ENCODE results near the gene EXOC6.

The EXOC6 gene

DNA sequence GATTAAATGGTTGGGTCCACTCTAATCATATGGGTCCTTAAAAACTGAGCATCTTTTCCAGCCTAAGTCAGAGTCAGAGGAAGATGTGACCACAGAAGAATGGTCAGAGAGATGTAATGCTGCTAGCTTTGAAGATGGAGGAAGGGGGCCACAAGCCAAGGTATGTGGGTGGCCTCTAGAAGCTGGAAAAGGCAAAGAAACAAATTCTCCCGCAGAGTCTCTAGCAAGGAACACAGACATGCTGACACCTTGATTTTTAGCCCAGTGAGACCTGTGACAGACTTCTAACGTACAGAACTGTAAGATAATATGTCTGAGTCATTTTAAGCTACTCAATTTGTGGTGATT, 1.5 kb upstream of the EXOC6 start:
- no peak for TF ChIP-seq CTCF (IDR thresholded peaks at IDR 0.05; ENCODE audit: extremely low read depth, missing control alignments)
- no peak for DNase-seq (ENCODE audit: low spot score)

DNA sequence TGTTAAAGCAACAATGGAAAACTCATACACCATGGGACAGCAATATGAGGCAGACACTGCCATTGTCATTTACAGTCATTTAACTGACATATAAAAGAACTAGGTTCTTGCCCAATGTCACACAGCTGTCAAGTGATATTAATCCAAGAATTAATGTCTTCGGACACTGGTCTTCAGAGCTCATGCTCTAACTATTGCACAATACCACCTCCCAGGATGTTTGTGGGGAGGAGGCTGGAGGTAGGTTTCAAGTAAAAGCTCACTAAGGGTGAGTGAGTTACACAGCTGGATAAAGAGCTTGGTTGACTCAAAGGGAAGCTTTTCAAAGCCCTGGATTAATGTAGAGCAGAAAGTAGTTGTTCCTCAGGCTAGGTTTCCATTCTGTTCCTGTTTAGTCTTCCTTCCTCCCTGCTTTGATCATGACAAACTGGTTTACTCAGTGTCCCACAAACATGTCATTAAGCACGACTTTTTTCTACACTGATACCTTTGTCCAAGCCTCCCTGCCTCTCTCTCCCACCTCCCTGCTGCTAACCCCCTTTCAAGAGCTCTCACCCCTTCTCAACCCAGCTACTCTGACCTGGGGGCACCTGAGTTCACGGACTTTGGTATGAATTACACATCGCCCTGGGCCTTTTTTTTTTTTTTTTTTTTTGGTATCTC, 987 bp upstream of the EXOC6 start:
- no peak for TF ChIP-seq CTCF (IDR thresholded peaks at IDR 0.05; ENCODE audit: extremely low read depth, missing control alignments)
- no peak for DNase-seq (ENCODE audit: low spot score)

GRCh38 chr10:92848037-92848440, 281 bp upstream of the EXOC6 start:
- DNase-seq (ENCODE audit: low spot score): no peak
- TF ChIP-seq CTCF (IDR thresholded peaks at IDR 0.05; ENCODE audit: extremely low read depth, missing control alignments): no peak

DNA sequence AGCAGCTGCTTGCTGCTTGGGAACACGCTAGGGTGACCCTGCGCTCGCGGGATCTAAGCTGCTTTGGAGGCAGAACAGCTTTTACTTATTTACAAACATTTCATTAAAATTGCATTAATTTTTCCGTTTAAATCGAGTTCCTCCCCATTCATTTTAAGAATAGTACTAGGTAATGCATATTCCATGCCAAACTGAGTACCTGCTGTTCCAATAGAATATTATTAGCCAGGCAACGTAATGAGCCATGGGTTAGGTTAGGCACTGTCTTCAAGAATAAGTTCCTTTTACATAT, 860 bp downstream of the EXOC6 start:
- TF ChIP-seq CTCF (IDR thresholded peaks at IDR 0.05; ENCODE audit: extremely low read depth, missing control alignments): no peak
- DNase-seq (ENCODE audit: low spot score): no peak

DNA sequence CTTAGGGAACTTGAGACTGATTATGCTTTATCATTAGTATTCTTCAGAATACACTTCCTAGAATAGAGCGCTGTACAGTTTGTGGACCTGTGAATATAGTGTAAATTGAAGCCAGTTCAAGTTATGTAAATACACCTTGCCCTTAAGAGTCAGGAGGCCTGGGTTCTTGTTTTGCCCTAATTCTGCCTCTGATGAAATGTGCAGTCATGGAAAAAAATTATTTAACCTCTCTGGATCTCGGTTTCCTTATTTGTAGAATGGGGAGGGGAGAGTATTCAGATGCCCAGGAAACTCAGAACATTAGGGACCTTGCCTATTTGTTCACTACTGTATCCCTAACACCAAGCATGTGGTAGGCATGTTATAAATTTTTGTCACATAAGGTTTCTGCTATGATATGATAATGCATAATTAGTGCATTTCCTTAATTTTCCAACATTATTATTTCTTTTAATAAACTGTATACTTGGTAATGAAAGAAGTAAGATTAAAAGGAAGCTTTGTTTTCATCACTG, 1.3 kb downstream of the EXOC6 start:
- TF ChIP-seq CTCF (IDR thresholded peaks at IDR 0.05; ENCODE audit: extremely low read depth, missing control alignments): no peak
- DNase-seq (ENCODE audit: low spot score): no peak

- TF ChIP-seq CTCF (IDR thresholded peaks at IDR 0.05; ENCODE audit: extremely low read depth, missing control alignments): no peak
These were observed 1.9 kb downstream of the EXOC6 start for GRCh38 chr10:92850185-92850584.

GRCh38 chr10:92851003-92851402, 2.7 kb downstream of the EXOC6 start:
- TF ChIP-seq CTCF (IDR thresholded peaks at IDR 0.05; ENCODE audit: extremely low read depth, missing control alignments): no peak
- DNase-seq (ENCODE audit: low spot score): no peak

More at GRCh38 chr10:92850185-92850584, 1.9 kb downstream of the EXOC6 start:
- no peak for DNase-seq (ENCODE audit: low spot score)
